HG03139 (cell line): ENCODE results near the gene XIST.
"Not testable (repeated sequence)": the region's sequence is repeated elsewhere in the genome, so short reads cannot be mapped to it uniquely, and the experiment has no call there.

Source experiments
- ATAC-seq: cut with Tn5 transposase; IDR thresholded peaks from one replicate; pipeline ENCODE4 v1.9.1; 2021; ENCODE audit not compliant: unreplicated experiment

XIST gene

DNA sequence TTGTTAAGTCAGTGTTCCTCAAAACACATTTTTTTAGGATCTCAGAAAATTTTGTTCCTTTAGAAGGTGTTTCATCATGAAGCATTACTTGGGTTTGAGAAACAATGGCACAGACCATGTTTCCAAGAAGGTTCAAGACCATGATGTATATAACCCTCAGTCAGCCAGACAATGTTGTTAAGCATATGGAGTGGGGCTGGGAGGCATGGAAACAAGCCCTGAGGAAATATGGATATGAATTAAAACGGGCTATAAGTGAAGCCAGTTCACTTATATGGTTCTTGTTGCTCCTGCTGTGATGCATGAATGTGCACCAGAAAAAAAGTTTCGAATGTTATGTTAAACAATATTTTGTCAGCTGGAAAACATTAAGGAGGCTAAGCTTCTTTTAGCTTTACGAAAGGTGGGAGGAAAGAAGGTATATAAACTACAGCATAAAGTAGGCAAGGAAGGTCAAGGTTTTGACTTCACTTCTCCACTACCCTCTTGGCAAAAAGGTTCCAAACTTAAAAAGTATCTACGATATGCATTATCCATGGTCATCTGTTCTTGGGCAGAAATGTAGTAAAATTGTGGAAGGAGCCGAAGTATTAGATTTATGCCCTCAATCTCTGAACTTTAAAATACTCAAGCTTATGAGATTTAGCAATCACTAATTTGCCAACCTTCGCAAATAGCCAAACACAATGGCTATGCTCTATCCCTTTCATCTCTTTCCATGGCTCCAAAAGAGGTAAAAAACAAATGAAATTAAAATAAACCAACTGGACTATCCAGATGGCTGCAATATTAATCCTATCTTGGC is 12.2 kb downstream of the XIST start:
- ATAC-seq: no peak

DNA sequence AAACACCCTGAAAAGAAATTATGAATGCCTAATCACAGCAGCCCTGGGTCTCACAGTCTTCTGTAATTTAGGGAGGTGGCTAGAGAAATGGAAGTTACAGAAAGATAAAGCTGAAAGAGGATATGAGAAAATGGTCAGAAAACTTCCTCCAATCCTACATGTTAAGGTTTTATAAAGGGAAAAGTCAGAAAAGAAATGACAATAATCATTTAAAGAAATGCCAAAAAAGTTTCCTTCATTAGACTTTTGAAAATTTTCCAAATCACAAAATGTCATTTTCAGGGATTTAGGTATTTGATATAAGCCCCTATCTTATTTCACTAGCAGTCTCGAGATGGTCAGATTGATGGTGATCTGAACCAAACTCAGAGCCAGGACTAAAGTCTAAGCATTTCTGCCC is 13.4 kb downstream of the XIST start:
- ATAC-seq: no peak

- no peak for ATAC-seq
Observed at GRCh38 chrX:73838123-73838522, 14.4 kb downstream of the XIST start.

DNA sequence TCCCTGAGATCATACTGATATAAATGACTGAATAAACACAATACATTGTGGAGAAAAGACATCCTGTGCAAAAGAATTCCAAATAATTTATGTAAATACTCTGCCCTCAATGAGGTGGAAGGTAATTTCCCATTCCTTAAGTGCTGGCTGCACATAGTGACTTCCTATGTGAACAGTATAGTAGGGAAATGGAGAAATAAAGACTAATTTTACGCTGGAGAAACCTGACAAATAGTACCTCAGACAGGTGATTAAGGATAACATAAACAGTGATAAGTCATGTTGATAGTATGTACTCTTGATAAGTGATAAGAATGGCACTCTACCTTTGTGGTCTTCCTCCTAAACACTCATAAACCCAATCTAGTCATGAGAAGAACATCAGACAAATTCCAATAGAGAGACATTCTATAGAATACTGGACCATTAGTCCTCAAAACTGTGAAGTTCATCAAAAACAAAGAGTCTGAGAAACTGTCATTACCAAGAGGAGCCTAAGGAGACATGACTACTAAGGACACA is 15.5 kb downstream of the XIST start:
- ATAC-seq: no peak

- ATAC-seq: no peak
Observed at GRCh38 chrX:73834219-73834618, 18.3 kb downstream of the XIST start.

DNA sequence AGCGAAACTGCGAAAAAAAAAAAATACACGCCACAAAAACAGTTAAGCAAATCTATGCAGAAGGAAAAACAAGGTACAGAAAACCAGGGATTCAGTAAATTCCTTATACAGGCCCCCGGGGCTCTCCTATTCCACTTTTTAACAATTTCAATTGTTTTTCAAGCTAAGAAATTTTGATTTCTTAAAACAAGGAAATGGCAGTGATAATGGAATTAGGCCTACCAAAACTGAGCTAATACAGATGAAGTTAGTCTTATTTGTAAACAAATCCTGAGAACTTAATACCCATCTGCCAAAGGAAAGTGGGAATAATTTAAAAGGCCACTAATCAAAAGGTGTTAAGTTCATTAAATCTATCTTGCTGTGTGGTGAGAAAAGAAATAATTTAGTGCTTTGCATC is 20.2 kb downstream of the XIST start:
- ATAC-seq: no peak

GRCh38 chrX:73831500-73831899 is 21.0 kb downstream of the XIST start:
- ATAC-seq: no peak

GRCh38 chrX:73830489-73831414 is 21.8 kb downstream of the XIST start:
- ATAC-seq: no peak

- ATAC-seq: no peak
Observed at GRCh38 chrX:73829890-73830466, 22.5 kb downstream of the XIST start.

DNA sequence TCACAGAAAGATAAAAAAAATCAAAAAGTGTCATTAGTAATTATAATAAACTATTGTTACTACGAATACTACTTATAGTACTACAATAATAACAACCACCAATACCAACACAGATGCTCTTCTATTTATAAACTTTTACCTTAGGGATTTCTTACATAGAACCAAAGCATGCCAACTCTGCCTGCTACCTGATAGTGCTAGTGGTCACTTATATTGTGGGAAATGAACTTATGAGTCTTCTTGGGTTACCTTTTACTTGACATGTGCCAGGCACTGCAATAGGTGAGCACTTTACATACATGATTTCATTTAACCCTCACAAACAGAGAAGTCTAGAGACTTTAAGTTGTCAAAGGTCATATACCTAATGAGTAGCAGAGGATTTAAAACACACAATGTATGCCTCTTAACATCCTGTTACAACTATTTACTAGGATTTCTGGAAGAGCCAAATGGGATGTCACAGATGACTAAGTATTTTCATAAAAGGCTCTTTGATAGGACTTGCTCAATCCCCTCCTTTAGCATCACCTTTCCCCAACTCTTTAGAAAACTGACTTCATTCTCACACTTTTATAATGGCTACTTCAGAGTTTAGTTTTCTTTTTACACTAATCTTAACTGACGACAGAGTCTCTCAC is 24.3 kb downstream of the XIST start:
- ATAC-seq: no peak

DNA sequence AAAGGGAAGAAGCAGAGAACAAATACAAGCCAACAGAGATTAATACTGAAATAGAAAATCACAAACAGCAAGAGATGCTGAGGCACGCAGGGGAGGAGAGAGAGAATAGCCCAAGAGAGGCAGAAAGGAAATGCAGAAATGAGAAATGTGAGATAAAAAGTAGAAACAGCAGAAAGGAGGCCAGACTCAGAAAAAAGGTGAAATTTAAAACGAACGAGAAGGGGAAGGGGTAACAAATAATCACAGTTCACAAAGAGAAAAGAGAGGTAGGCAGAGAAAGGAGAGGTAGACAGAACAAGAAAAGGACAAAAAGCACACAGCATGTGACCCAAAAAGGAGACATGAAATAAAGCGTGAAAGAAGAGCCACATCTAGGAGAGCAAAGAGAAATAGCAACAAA is 25.1 kb downstream of the XIST start:
- ATAC-seq: no peak

DNA sequence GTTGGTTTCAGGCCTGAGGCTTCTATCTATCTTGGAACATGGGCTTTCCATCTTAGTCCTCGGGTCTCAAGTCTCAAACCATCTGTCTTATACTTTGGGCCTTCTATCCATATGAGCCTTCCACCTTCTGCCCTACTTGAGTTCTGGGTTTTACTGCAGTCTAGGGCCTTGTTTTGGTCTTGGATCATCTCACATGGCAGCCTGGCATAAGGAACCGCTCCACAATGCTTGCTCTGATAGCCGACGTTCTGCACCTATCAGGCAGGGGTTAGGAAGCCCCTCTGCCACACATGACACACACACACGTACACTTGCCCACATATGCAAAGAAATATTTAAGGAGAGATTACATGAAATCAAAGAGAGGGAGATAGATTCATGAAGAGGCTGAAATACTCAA is 25.5 kb downstream of the XIST start:
- ATAC-seq: no peak

DNA sequence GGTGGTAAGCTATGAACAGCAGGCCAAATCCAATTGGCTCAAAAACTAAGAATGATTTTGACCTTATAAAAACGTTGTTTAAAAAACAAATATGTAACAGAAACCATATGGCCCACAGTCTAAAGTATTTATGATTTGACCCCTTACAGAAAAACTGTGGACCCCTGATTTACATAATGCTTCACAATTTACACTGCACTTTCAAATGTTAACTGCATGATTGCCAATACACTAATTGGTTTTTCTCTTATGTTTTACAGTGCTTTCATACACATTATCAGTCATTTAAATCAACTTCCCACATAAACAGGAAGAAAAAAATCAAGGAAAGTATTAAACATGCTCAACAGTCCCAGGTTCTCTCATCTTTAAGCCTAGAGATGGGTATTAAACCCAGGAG is 26.9 kb downstream of the XIST start:
- ATAC-seq: no peak

GRCh38 chrX:73823473-73824004 is 29.0 kb downstream of the XIST start:
- ATAC-seq: no peak

DNA sequence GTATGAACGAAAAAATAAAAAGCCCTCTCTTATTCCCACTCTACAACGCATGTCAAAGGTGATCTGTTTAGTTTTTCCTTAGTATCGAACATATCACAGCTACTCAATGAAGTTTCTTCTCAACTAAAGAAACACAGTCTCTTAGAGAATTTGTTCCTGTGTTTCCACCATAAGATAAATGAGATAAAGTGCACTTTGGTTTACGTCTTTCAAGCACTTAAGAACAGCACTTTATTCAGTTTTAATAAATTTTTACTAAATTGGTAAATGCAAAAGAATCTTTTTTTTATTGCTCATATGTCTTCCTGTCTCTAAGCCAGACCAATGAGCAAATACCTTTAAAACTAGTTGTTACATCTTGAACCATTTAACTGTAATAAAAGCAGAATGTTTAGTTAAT is 29.7 kb downstream of the XIST start:
- no peak for ATAC-seq

- ATAC-seq: no peak
Observed at GRCh38 chrX:73821921-73822559, 30.5 kb downstream of the XIST start.

DNA sequence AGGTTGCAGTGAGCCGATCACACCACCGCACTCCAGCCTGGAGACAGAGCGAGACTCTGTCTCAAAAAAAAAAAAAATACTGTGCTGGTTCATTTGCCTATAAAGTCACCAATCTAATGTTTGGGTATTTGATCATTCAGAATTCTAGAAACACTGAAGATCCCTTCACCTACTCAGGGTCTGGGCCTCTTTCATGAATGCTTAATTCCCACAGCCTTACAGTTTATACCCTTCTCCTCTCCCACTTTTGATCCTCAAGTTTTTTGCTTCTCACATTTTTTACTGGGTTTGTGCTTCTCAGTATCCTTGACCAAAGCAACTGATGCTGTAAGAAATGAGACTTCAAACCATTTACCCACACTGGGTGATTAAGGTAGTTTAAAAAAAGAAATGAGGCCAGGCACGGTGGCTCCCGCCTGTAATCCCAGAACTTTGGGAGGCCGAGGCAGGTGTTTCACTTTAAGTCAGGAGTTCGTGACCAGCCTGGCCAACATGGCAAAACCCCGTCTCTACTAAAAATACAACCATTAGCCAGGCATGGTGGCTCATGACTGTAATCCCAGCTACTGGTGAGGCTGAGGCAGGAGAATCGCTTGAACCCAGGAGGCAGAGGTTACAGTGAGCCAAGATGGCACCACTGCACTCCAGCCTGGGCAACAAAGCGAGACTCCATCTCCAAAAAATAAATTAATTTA is 32.5 kb downstream of the XIST start:
- not testable (repeated sequence) for ATAC-seq

GRCh38 chrX:73818200-73819116 is 34.1 kb downstream of the XIST start:
- no peak for ATAC-seq
